ENCODE results near the gene ISLR.

ISLR gene

GRCh38 chr15:74170875-74171578 is 2.5 kb upstream of the ISLR start:
- TF ChIP-seq TAF1 (IDR thresholded peaks at IDR 0.05; ENCODE audit: borderline replicate concordance, insufficient read depth, low read length) (no peak), SIN3A (IDR thresholded peaks at IDR 0.05; ENCODE audit: borderline replicate concordance, insufficient read depth, low read length) (no peak), REST (IDR thresholded peaks at IDR 0.05; ENCODE audit: insufficient read depth in 1 of 2, low read depth in 2 of 2, low read length in 2 of 2) (no peak), POLR2AphosphoS5 (IDR thresholded peaks at IDR 0.05; ENCODE audit: low read depth, low read length) (no peak), FOXP2 (optimal IDR thresholded peaks at IDR 0.05; ENCODE audit: borderline replicate concordance, extremely low read depth, extremely low read length, insufficient read depth) (no peak)

GRCh38 chr15:74171965-74172541 is 1.5 kb upstream of the ISLR start:
- TF ChIP-seq REST (IDR thresholded peaks at IDR 0.05; ENCODE audit: insufficient read depth in 1 of 2, low read depth in 2 of 2, low read length in 2 of 2) (no peak), POLR2AphosphoS5 (IDR thresholded peaks at IDR 0.05; ENCODE audit: low read depth, low read length) (no peak), TAF1 (IDR thresholded peaks at IDR 0.05; ENCODE audit: borderline replicate concordance, insufficient read depth, low read length) (no peak), SIN3A (IDR thresholded peaks at IDR 0.05; ENCODE audit: borderline replicate concordance, insufficient read depth, low read length) (no peak), FOXP2 (optimal IDR thresholded peaks at IDR 0.05; ENCODE audit: borderline replicate concordance, extremely low read depth, extremely low read length, insufficient read depth) (no peak)

- TF ChIP-seq FOXP2 (optimal IDR thresholded peaks at IDR 0.05; ENCODE audit: borderline replicate concordance, extremely low read depth, extremely low read length, insufficient read depth) = no peak
- TF ChIP-seq REST (IDR thresholded peaks at IDR 0.05; ENCODE audit: insufficient read depth in 1 of 2, low read depth in 2 of 2, low read length in 2 of 2) = no peak
- TF ChIP-seq POLR2AphosphoS5 (IDR thresholded peaks at IDR 0.05; ENCODE audit: low read depth, low read length) = no peak
These were observed 670 bp upstream of the ISLR start for GRCh38 chr15:74172701-74173379.

GRCh38 chr15:74174219-74174957 is 878 bp downstream of the ISLR start:
- TF ChIP-seq FOXP2 (optimal IDR thresholded peaks at IDR 0.05; ENCODE audit: borderline replicate concordance, extremely low read depth, extremely low read length, insufficient read depth) (no peak), TAF1 (IDR thresholded peaks at IDR 0.05; ENCODE audit: borderline replicate concordance, insufficient read depth, low read length) (no peak), POLR2AphosphoS5 (IDR thresholded peaks at IDR 0.05; ENCODE audit: low read depth, low read length) (no peak), REST (IDR thresholded peaks at IDR 0.05; ENCODE audit: insufficient read depth in 1 of 2, low read depth in 2 of 2, low read length in 2 of 2) (no peak), SIN3A (IDR thresholded peaks at IDR 0.05; ENCODE audit: borderline replicate concordance, insufficient read depth, low read length) (no peak)
